Measurements from ENCODE around the gene ADRA2B. TPM values are rescaled to one million over a fixed set of nuclear protein-coding genes. Genes with fewer than 3 reads are reported as not detected.

The ADRA2B gene
- total RNA-seq, 1 donor from 2014 or later = 0.14 TPM

DNA sequence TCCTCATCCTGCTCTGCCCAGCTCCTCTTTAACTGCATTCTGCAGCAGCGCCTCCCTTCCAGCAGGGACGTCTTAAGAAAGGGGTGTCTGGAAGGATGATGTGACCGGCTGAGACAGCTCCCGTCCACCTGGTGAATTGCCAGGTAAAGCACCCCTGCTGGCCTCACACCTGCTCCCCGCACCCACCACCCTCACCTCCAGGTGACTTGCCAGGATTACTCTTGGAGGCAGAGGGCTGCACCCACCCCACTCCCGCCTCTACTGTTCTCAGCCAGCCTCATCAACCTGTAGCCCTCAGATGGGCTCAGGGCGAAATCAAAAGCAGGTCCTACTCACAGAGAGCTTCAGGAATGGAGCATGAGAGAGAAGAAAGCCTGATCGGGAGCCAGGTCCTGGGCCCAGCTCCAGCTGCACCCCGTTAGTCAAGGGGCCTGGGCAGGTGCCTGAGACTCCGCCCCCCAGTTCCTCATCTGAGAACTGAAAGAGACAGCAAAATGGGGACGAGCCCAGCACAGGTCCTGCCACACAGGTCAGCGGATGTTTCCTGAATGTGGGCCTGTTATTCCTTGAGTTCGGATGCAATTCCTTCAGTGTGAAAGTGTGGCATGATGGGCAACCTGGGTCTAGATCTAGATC is 5.6 kb downstream of the ADRA2B start:
- ATAC-seq = no peak
- TF ChIP-seq, protein P1, sequence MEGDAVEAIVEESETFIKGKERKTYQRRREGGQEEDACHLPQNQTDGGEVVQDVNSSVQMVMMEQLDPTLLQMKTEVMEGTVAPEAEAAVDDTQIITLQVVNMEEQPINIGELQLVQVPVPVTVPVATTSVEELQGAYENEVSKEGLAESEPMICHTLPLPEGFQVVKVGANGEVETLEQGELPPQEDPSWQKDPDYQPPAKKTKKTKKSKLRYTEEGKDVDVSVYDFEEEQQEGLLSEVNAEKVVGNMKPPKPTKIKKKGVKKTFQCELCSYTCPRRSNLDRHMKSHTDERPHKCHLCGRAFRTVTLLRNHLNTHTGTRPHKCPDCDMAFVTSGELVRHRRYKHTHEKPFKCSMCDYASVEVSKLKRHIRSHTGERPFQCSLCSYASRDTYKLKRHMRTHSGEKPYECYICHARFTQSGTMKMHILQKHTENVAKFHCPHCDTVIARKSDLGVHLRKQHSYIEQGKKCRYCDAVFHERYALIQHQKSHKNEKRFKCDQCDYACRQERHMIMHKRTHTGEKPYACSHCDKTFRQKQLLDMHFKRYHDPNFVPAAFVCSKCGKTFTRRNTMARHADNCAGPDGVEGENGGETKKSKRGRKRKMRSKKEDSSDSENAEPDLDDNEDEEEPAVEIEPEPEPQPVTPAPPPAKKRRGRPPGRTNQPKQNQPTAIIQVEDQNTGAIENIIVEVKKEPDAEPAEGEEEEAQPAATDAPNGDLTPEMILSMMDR (IDR thresholded peaks at IDR 0.05) = no peak
- Histone ChIP-seq H3K27ac (no peak overlapping the region), H3K36me3 (no peaks in the 10 kb centered on the region), H3K4me1 (no peaks in the 10 kb centered on the region), H3K9me3 (peaks cover 1% of the 10 kb centered on the region), H3K27me3 (peaks cover 9% of the 10 kb centered on the region), H3K4me3 (no peak overlapping the region)
- peak; percentile 30 for DNase-seq
- intact Hi-C loops (cut with DNase I) = loop anchor here (10.0 kb wide), 1 partner anchor 86 kb away; no protein-coding TSS in a partner anchor

DNA sequence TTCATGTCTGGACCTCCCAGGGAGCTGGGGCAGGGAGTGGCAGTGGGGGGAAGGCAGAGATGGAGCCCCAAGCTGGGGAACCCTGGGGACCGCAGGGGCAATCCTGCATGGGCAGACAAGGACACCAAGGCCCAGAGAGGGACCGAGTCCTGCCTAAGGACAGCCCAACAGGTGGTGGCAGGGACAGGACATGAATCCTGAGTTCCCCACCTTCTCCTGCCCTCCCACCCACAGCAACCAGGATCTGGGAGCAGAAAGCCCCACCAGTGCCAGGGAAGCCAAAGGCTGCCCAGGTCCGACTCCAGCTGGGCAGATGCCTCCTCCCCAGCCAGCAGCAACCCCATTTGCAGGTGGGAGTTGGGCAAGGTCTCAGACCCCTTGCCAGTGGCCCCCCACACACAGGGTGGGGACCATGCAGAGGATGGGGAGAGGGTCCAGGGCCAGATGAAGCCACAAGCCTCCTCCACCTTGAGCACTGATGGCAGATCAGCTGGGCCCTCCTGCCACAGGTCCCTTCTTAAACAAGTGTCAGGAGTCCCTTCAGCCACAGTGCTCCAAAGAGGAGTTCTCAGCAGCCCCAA is 6.3 kb downstream of the ADRA2B start:
- H3K27me3 ChIP-seq = peaks cover 1% of the 10 kb centered on the region
- peaks cover 9% of the 10 kb centered on the region for H3K9me3 ChIP-seq
- H3K4me3 ChIP-seq = no peak overlapping the region
- DNase-seq (peak; percentile 53), ATAC-seq (no peak)
- no peak overlapping the region for H3K27ac ChIP-seq
- no peaks in the 10 kb centered on the region for H3K36me3 ChIP-seq
- TF ChIP-seq, protein P1 (IDR thresholded peaks at IDR 0.05) = no peak
- no peaks in the 10 kb centered on the region for H3K4me1 ChIP-seq
- intact Hi-C loops (cut with DNase I) = loop anchor here (10.0 kb wide), 1 partner anchor 85 kb away; no protein-coding TSS in a partner anchor

DNA sequence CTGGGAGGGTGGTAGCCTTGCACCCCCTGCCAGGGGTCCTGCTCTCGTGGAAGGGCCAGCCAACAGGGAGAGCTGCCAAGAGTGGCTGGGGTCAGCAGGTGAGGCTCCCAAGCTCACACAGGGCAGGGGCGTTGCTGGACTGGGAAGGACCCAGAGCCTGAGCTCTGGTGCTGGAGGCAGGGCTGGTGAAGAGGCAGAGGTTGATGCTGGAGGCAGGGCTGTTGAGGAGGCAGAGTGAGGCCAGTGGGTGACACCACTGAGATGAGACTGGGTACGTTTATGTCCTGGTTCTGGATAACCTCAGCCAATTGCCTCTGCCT is 7.0 kb downstream of the ADRA2B start:
- Histone ChIP-seq H3K4me3 (no peak overlapping the region), H3K27me3 (no peaks in the 10 kb centered on the region), H3K27ac (no peak overlapping the region), H3K36me3 (no peaks in the 10 kb centered on the region), H3K4me1 (no peaks in the 10 kb centered on the region), H3K9me3 (peaks cover 10% of the 10 kb centered on the region)
- TF ChIP-seq, protein P1 (IDR thresholded peaks at IDR 0.05) = no peak
- ATAC-seq (no peak), DNase-seq (peak; percentile 55)
- intact Hi-C loops (cut with DNase I) = no loop called here

DNA sequence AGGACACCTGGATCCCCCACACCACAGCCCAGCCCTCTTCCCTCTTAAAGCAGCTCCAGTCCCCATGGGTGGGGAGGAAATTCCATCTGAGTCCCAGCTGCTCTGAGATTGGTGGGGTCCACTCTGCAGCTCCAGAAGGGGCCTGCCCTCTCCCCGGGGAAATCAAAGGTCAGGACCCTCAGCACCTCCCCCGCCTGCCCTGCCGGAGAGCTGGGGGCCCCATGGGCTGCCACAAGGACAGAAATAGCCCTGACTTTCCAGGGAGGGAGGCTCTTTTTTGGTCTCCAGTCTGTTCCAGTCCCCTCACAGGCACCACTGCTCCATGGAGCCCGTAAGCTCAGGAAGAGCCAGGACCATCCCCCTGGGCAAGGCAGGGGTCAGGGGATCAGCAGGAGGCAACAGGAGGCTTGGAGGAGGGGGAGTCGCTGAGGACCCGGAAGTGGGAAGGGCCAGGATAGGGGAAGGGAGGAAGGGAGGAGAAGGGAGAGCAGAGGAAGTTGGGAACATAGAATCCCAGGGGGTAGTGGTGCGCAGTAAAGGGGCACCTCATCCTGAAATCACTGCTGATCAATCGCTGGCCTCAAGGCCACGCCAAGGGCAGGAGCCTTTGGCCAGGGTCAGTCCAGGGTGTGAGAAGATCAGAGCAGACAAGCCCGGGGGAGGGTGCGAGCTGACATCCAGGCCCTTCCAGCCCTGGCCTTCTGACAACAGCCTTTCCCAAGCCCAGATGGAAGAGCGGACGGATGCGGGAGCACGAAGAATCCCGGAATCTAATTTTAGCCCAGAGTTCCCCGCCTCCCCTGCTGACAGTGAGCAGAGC is 7.6 kb downstream of the ADRA2B start:
- Histone ChIP-seq H3K36me3 (no peaks in the 10 kb centered on the region), H3K4me3 (no peak overlapping the region), H3K9me3 (peaks cover 10% of the 10 kb centered on the region), H3K27ac (no peak overlapping the region), H3K4me1 (no peaks in the 10 kb centered on the region), H3K27me3 (no peaks in the 10 kb centered on the region)
- TF ChIP-seq, protein P1 (IDR thresholded peaks at IDR 0.05) = no peak
- DNase-seq = peak; percentile 52
- no peak for ATAC-seq
- intact Hi-C loops (cut with DNase I) = no loop called here

DNA sequence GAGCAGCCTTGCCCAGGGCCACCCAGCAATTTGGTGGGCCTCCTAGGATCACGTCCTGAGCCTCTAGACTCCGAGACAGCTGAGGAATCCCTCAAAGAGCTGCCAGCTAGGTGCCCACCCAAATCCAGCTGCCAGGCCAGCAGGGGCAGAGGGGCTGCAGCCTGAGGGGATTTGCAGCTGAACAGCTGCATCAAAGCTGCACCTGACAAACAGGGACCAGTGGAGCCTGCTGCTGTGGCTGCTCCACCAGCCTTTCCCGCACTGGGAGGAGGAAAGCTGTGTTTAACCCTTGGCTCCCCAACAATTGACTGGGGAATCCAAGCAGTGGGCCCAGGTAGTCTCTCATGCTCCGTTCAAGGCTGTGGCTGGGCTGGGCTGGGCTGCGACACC is 8.2 kb downstream of the ADRA2B start:
- Histone ChIP-seq H3K4me1 (no peaks in the 10 kb centered on the region), H3K36me3 (no peaks in the 10 kb centered on the region), H3K9me3 (peaks cover 10% of the 10 kb centered on the region), H3K4me3 (no peak overlapping the region), H3K27me3 (no peaks in the 10 kb centered on the region), H3K27ac (no peak overlapping the region)
- ATAC-seq (no peak), DNase-seq (no peak)
- intact Hi-C loops (cut with DNase I) = no loop called here
- TF ChIP-seq, protein P1 (IDR thresholded peaks at IDR 0.05) = no peak

All from upper lobe of right lung (tissue), 1 donor.